ENCODE measurements around the gene NUDCD3.

DNA sequence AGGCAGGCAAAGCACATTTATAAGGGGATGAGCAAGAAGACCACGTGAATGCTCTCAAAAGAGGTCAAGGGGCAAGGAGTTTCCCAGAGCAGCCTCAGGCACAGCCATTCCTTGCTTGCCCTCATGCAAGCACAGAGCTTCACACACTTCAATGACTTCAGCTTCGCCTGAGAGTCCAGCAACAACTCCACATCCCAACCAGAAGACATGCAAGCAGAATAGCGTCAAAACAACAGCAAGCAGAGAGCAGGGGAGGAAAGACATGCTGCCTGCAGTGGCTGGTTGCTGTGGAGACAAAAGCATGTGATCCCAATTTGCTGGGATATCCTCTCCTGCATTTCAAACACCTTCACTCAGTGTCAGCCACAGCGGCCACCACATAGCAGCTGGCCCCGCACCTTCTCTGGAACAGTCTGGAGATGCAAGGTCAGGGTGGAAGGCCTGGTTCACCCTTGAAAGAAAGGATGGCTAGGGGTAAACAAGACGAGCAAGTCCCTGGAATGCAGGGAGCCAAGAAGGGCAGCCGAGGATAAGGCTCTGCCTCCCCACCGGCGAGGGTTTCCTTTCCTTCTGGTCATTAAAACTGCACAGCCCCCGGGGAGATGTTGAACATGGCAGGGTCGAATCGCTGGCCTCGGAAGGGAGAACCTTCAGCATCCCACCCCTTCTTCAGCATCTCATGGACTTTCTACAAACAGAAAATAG is 104.9 kb downstream of the NUDCD3 start:
- TF ChIP-seq GATA2 (IDR thresholded peaks at IDR 0.05; ENCODE audit: low read depth, low read length) (no peak), GATA3 (IDR thresholded peaks at IDR 0.05; ENCODE audit: low read depth, low read length) (no peak)
